Smooth muscle cell (in vitro differentiated cells): ENCODE results near the gene AHCTF1. TPM values are rescaled to one million over a fixed set of nuclear protein-coding genes. Genes with fewer than 3 reads are reported as not detected.
A peak's percentile ranks its signal among the peaks of the same experiment; 100 is the strongest.

Source experiments
- DNase-seq: peaks from one replicate; lab custom pipeline; 2025; ENCODE audit not compliant: unreplicated experiment; lab: John Stamatoyannopoulos, UW
- H2AFZ ChIP-seq: fragments of 200-600 bp; sonication (generic); 2 replicates; pipeline ENCODE4 v1.6.0; 2016; ENCODE audit warnings: antibody characterized with exemption, low read depth, mild to moderate bottlenecking
- H3F3A ChIP-seq: fragments of 200-600 bp; sonication (generic); 2 replicates; pipeline ENCODE4 v1.6.0; 2017; ENCODE audit warnings: antibody characterized with exemption, low read depth
- H3K27ac ChIP-seq: fragments of 200-600 bp; sonication (generic); 2 replicates; pipeline ENCODE4 v1.5.1; 2016; ENCODE audit warnings: low read depth, mild to moderate bottlenecking
- H3K27me3 ChIP-seq: fragments of 200-600 bp; sonication (generic); 2 replicates; pipeline ENCODE4 v1.6.1; 2016; ENCODE audit warnings: low read depth, mild to moderate bottlenecking
- H3K36me3 ChIP-seq: fragments of 200-600 bp; sonication (generic); 2 replicates; pipeline ENCODE4 v1.5.1; 2016; ENCODE audit warnings: low read depth
- H3K4me1 ChIP-seq: fragments of 200-600 bp; sonication (generic); 2 replicates; pipeline ENCODE4 v1.5.1; 2016; ENCODE audit warnings: low read depth
- H3K4me2 ChIP-seq: fragments of 200-600 bp; sonication (generic); 2 replicates; pipeline ENCODE4 v1.6.0; 2016; ENCODE audit warnings: mild to moderate bottlenecking
- H3K4me3 ChIP-seq: fragments of 200-600 bp; sonication (generic); 2 replicates; pipeline ENCODE4 v1.5.1; 2016; ENCODE audit warnings: mild to moderate bottlenecking
- H3K79me2 ChIP-seq: fragments of 200-600 bp; sonication (generic); 2 replicates; pipeline ENCODE4 v1.6.0; 2016; ENCODE audit warnings: low read depth, mild to moderate bottlenecking
- H3K9ac ChIP-seq: fragments of 200-600 bp; sonication (generic); 2 replicates; pipeline ENCODE4 v1.6.0; 2016; ENCODE audit warnings: low read depth
- H3K9me3 ChIP-seq: fragments of 200-600 bp; sonication (generic); replicated peaks from 2 replicates; pipeline ENCODE4 v1.5.1; 2016; ENCODE audit warnings: low read depth
- H4K20me1 ChIP-seq: fragments of 200-600 bp; sonication (generic); 2 replicates; pipeline ENCODE4 v1.6.0; 2016; ENCODE audit warnings: low read depth
- WGBS: methylation state at CpG from one replicate; pipeline ENCODE4 v1.1.7; 2016; ENCODE audit warnings: low lambda C conversion rate; 5-methylcytosine and 5-hydroxymethylcytosine counted together
- polyA plus RNA-seq: library from polyadenylated mRNA; unstranded; fragments of >200 nt; fragmentation: Nextera tagmentation; extraction: Ambion mirVana; gene quantifications from 2 replicates; pipeline ENCODE4 v1.2.1, GENCODE V29; 2016
- total RNA-seq: library from RNA; depleted of rRNA; stranded (reverse); fragments of >200 nt; gene quantifications from 2 replicates; pipeline ENCODE4 v1.2.3, GENCODE V29; 2014
- TF ChIP-seq, protein P1 (sequence below): fragments of 200-600 bp; sonication (generic); IDR thresholded peaks from 2 replicates; pipeline ENCODE4 v1.5.1; 2017; ENCODE audit warnings: borderline replicate concordance, mild to moderate bottlenecking, antibody characterized with exemption; ENCODE audit not compliant: insufficient read depth, poor library complexity, severe bottlenecking

AHCTF1 gene
- total and polyA plus RNA-seq, 2 experiments from 2014 or later: 7.2 to 34.0 TPM

DNA sequence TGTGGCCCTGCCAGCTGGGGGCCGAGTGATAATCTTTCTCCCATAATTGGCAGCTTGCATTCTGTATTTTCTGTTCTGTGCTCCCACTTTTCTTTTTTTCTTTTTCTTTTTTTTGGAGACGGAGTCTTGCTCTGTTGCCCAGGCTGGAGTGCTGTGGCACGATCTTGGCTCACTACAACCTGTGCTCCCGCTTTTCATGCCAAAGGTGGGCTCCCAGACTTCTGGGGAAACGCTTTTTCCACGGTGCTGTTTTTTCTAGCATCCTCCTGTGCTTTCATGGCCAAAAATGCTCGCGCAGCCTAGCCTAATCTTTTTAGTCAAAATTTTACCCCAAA is 585 bp upstream of the AHCTF1 start:
- H2AFZ ChIP-seq: peak overlapping the region; percentile 95
- H3K9ac ChIP-seq: peak overlapping the region; percentile 33
- no peaks in the 10 kb centered on the region for H3K27me3 ChIP-seq
- 18% methylated on average over 8 of the region's 8 CpGs for WGBS
- TF ChIP-seq, protein P1, sequence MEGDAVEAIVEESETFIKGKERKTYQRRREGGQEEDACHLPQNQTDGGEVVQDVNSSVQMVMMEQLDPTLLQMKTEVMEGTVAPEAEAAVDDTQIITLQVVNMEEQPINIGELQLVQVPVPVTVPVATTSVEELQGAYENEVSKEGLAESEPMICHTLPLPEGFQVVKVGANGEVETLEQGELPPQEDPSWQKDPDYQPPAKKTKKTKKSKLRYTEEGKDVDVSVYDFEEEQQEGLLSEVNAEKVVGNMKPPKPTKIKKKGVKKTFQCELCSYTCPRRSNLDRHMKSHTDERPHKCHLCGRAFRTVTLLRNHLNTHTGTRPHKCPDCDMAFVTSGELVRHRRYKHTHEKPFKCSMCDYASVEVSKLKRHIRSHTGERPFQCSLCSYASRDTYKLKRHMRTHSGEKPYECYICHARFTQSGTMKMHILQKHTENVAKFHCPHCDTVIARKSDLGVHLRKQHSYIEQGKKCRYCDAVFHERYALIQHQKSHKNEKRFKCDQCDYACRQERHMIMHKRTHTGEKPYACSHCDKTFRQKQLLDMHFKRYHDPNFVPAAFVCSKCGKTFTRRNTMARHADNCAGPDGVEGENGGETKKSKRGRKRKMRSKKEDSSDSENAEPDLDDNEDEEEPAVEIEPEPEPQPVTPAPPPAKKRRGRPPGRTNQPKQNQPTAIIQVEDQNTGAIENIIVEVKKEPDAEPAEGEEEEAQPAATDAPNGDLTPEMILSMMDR: no peak
- H3K36me3 ChIP-seq: no peaks in the 10 kb centered on the region
- peaks cover 35% of the 10 kb centered on the region for H3K79me2 ChIP-seq
- H4K20me1 ChIP-seq: peaks cover 36% of the 10 kb centered on the region
- peaks cover 6% of the 10 kb centered on the region for H3K4me1 ChIP-seq
- no peak for DNase-seq
- no peak overlapping the region for H3K27ac ChIP-seq
- no peaks in the 10 kb centered on the region for H3K9me3 ChIP-seq
- H3F3A ChIP-seq: peaks cover 17% of the 10 kb centered on the region
- H3K4me2 ChIP-seq: peak overlapping the region; percentile 93
- peak overlapping the region; percentile 94 for H3K4me3 ChIP-seq

DNA sequence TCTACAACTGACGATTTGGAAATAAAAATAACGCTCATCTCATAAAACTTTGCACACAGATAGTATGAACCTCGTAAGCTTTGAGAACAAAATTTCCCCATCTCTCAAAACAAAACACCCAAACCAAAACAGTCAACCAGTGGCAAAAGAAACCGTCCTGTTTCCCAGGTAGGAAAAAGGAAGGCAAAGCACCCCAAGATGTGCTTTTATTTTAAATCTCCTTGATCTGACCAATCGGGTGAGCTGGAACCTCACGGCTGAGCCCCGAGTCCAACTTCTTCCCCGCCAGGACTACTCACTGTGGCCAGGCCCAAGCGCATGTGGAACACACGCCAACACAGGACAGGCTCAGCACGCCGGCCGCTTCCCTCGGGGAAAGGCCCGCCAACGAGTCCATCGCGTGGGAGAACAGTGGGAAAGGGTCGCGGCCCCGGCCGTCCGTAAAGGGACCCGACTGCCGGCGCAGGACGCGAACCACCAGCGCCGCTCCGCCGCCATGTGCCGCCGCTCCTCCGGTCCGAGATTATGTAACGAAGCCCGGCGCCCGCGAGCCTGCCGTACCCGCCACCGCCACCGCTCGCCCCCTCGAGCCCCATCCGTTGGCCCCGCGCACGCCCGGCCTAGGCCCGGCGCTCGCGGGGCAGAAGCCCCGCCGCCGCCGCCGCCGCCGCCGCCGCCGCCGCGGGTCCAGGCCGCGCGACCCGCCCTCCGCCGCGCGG is 759 bp downstream of the AHCTF1 start:
- under 1% methylated on average over 58 of the region's 76 CpGs for WGBS
- peaks cover 17% of the 10 kb centered on the region for H3F3A ChIP-seq
- peak overlapping the region; percentile 94 for H3K4me3 ChIP-seq
- DNase-seq: peak; percentile 48
- H3K4me2 ChIP-seq: peak overlapping the region; percentile 91
- H3K27ac ChIP-seq: peak overlapping the region; percentile 72
- TF ChIP-seq, protein P1: no peak
- no peaks in the 10 kb centered on the region for H3K27me3 ChIP-seq
- peak overlapping the region; percentile 76 for H3K9ac ChIP-seq
- H3K4me1 ChIP-seq: peaks cover 6% of the 10 kb centered on the region
- no peaks in the 10 kb centered on the region for H3K9me3 ChIP-seq
- H2AFZ ChIP-seq: peak overlapping the region; percentile 73
- peaks cover 48% of the 10 kb centered on the region for H4K20me1 ChIP-seq
- no peaks in the 10 kb centered on the region for H3K36me3 ChIP-seq
- peaks cover 48% of the 10 kb centered on the region for H3K79me2 ChIP-seq

DNA sequence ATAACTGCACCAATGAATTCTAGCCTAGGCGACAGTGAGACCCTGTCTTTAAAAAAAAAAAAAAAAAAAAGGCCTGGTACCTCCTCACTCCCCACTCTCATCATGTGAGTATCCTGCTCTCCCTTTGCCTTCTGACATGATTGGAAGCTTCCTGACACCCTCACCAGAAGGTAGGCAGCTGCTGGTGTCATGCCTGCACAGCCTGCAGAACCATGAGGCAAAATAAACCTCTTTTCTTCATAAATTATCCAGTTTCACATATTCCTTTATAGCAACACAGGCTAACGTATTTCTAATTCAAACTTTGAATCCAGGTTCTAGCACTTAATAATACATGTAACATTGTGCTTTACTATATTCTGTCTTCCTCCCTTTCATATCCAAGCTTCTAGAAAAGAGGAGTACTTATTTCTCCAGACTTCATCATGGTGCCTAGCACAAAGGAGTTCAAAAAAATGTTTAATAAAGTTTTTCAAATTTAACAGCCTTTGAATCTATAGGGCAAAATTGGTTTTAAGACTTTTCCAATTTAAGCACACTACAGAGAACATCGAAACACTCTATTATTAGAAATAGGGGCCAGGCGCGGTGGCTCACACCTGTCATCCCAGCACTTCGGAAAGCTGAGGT is 5.6 kb downstream of the AHCTF1 start:
- peaks cover 94% of the 10 kb centered on the region for H4K20me1 ChIP-seq
- peaks cover 6% of the 10 kb centered on the region for H3K4me1 ChIP-seq
- TF ChIP-seq, protein P1: no peak
- 96% methylated on average over 6 of the region's 6 CpGs for WGBS
- no peak for DNase-seq
- H3K9me3 ChIP-seq: no peaks in the 10 kb centered on the region
- H3K79me2 ChIP-seq: peaks cover 97% of the 10 kb centered on the region
- H3K4me2 ChIP-seq: no peak overlapping the region
- no peaks in the 10 kb centered on the region for H3K27me3 ChIP-seq
- H3K36me3 ChIP-seq: no peaks in the 10 kb centered on the region
- no peak overlapping the region for H3K4me3 ChIP-seq
- no peak overlapping the region for H3K9ac ChIP-seq
- no peak overlapping the region for H3K27ac ChIP-seq
- peaks cover 17% of the 10 kb centered on the region for H3F3A ChIP-seq
- H2AFZ ChIP-seq: no peak overlapping the region
